GM19397 (cell line): ENCODE measurements around the gene NPAS3.

Experiments used
- ATAC-seq: cut with Tn5 transposase; IDR thresholded peaks from one replicate; pipeline ENCODE4 v1.9.1; 2021; ENCODE audit warnings: mild to moderate bottlenecking, moderate library complexity; ENCODE audit not compliant: unreplicated experiment

The NPAS3 gene

GRCh38 chr14:33568935-33569579 is 630.4 kb downstream of the NPAS3 start:
- ATAC-seq: no peak

- ATAC-seq: no peak
Observed at GRCh38 chr14:33569821-33570687, 631.4 kb downstream of the NPAS3 start.

GRCh38 chr14:33570694-33571310 is 632.1 kb downstream of the NPAS3 start:
- no peak for ATAC-seq

GRCh38 chr14:33573301-33573880 is 634.7 kb downstream of the NPAS3 start:
- no peak for ATAC-seq

GRCh38 chr14:33576014-33576413 is 637.3 kb downstream of the NPAS3 start:
- ATAC-seq: no peak

GRCh38 chr14:33578461-33579216 is 640.0 kb downstream of the NPAS3 start:
- ATAC-seq: no peak

GRCh38 chr14:33580231-33580749 is 641.6 kb downstream of the NPAS3 start:
- no peak for ATAC-seq

- ATAC-seq: no peak
Observed at GRCh38 chr14:33580841-33581240, 642.2 kb downstream of the NPAS3 start.

GRCh38 chr14:33584697-33585096 is 646.0 kb downstream of the NPAS3 start:
- ATAC-seq: no peak

- no peak for ATAC-seq
Observed at GRCh38 chr14:33586806-33587205, 648.1 kb downstream of the NPAS3 start.

GRCh38 chr14:33587791-33588190 is 649.1 kb downstream of the NPAS3 start:
- ATAC-seq: no peak

- no peak for ATAC-seq
Observed at GRCh38 chr14:33588771-33589170, 650.1 kb downstream of the NPAS3 start.

- ATAC-seq: no peak
Observed at GRCh38 chr14:33589334-33589733, 650.7 kb downstream of the NPAS3 start.

GRCh38 chr14:33590891-33591630 is 652.4 kb downstream of the NPAS3 start:
- no peak for ATAC-seq

GRCh38 chr14:33592297-33592696 is 653.6 kb downstream of the NPAS3 start:
- ATAC-seq: no peak

GRCh38 chr14:33596211-33597080 is 657.8 kb downstream of the NPAS3 start:
- ATAC-seq: no peak

GRCh38 chr14:33598582-33598981 is 659.9 kb downstream of the NPAS3 start:
- no peak for ATAC-seq

GRCh38 chr14:33602396-33602795 is 663.7 kb downstream of the NPAS3 start:
- no peak for ATAC-seq

- ATAC-seq: no peak
Observed at GRCh38 chr14:33606591-33606990, 667.9 kb downstream of the NPAS3 start.
